HG02840 (cell line): Measurements from ENCODE around the gene DPP6.
"Not testable (repeated sequence)": the region's sequence is repeated elsewhere in the genome, so short reads cannot be mapped to it uniquely, and the experiment has no call there.

Experiments used
- ATAC-seq: cut with Tn5 transposase; IDR thresholded peaks from one replicate; pipeline ENCODE4 v1.9.1; 2021; ENCODE audit warnings: mild to moderate bottlenecking, moderate library complexity, moderate number of reproducible peaks; ENCODE audit not compliant: unreplicated experiment, low FRiP score

The DPP6 gene

GRCh38 chr7:154934353-154934952, 882.3 kb downstream of the DPP6 start:
- ATAC-seq, result not testable (repeated sequence)

GRCh38 chr7:154937837-154938236, 885.6 kb downstream of the DPP6 start:
- no peak for ATAC-seq

- ATAC-seq, result no peak
Measured at GRCh38 chr7:154942691-154943090, 890.5 kb downstream of the DPP6 start.
